22Rv1 (cell line): ENCODE data around the gene FAM13B.
"Not testable (repeated sequence)": the region's sequence is repeated elsewhere in the genome, so short reads cannot be mapped to it uniquely, and the experiment has no call there.

Experiments used
- H3K27ac ChIP-seq: fragments of 450-650 bp; 2 replicates; pipeline ENCODE4 v1.5.1; 2017
- ZFX ChIP-seq: fragments of 450-650 bp; IDR thresholded peaks from 2 replicates; pipeline ENCODE4 v1.6.1; 2017; ENCODE audit warnings: antibody characterized with exemption, borderline replicate concordance
- TF ChIP-seq, protein P1 (sequence below): fragments of 450-650 bp; IDR thresholded peaks from 2 replicates; pipeline ENCODE4 v1.5.1; 2017; ENCODE audit warnings: mild to moderate bottlenecking

Gene FAM13B

DNA sequence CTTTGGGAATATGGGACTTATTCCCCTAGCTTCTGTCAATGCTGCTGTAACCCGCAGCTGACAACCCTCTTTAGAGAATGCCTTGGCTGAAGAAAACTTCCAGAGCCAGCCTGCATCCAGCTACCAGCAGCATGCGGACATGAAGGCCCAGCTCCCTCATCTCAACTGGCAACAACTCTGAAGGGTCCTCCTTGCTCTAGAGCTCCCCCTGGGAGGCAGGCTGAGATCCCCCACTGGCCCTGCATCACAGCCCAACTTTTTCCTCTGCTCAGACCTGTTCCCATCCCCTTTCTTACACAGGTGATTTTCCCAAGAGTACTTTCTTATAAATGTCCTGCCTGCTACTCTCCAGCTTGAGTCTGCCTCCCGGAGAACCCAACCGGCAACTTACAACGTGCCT is 32.2 kb upstream of the FAM13B start:
- no peak for TF ChIP-seq ZFX
- TF ChIP-seq, protein P1, sequence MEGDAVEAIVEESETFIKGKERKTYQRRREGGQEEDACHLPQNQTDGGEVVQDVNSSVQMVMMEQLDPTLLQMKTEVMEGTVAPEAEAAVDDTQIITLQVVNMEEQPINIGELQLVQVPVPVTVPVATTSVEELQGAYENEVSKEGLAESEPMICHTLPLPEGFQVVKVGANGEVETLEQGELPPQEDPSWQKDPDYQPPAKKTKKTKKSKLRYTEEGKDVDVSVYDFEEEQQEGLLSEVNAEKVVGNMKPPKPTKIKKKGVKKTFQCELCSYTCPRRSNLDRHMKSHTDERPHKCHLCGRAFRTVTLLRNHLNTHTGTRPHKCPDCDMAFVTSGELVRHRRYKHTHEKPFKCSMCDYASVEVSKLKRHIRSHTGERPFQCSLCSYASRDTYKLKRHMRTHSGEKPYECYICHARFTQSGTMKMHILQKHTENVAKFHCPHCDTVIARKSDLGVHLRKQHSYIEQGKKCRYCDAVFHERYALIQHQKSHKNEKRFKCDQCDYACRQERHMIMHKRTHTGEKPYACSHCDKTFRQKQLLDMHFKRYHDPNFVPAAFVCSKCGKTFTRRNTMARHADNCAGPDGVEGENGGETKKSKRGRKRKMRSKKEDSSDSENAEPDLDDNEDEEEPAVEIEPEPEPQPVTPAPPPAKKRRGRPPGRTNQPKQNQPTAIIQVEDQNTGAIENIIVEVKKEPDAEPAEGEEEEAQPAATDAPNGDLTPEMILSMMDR: peak; percentile 49
- H3K27ac ChIP-seq: no peak overlapping the region

DNA sequence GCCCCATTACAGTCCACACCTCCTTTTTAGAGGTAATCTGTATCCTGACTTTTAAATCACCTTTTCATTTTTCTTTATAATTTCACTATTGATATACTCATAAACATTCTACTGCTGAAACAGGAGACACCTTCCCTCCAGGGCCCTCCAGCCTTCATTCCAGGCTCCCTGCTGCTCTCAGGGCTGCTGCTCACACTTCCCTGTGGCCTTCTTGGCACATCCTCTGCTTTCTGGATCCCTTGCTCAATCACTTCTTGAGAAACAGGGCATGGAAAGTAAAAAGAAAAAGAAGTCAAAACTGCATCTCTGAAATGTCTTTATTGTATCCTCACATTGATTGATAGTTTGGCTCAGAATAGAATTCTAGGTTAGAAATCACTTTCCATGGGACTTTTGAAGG is 31.6 kb upstream of the FAM13B start:
- TF ChIP-seq ZFX: no peak
- TF ChIP-seq, protein P1: no peak
- H3K27ac ChIP-seq: no peak overlapping the region

DNA sequence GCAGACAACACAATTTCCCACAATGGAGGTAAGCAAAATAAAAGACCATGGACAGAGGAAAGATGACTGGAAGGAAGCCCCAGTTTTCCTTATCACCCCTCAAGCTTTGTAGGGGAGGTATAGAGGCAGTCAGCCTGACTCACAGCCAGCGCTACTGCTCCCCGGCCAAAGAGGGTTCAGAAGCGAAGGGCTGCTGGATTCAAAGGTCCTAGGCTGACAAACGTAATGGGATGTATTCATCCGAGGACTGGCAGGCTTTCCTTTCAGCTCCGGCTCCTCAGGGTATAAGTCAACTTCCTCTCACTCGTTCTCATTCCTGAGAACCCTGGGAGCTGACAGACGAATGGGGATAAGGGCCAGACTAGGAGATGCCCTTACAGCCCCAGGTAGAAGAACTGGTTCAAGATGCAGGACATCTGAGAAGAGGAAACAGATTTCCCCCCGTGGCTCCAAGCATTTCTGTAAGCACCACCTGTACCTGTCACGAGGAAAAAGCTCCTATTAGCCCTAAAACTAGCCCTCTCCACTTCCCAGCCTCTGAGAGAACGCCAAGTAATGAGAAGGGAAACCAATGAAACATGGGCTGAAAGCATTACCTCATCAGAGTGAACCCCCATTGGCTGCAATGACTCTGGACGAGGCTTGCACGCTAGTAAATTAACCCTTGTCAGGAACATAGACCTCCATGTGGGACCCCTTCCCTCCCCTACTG is 22.1 kb upstream of the FAM13B start:
- TF ChIP-seq ZFX: no peak
- TF ChIP-seq, protein P1: no peak
- no peak overlapping the region for H3K27ac ChIP-seq

DNA sequence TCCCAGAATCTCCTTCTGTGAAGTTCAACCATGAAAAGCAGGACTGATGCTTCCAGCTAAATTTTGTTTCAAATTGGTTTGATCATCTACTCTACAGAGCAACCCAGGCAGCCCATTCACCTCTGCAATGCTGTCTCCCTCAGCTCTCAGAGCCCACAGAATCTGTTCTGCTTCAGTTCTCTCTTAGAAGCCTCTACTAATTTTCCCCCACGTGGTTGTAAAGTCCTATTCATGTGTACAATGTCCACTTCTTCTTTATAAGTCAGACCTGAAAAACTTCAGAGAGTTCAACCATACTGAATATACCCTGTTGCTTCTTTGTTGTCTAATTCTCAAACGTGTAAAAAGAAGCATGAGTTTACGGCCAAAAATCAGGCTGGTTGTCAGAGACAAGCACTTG is 21.3 kb upstream of the FAM13B start:
- TF ChIP-seq, protein P1: no peak
- no peak for TF ChIP-seq ZFX
- H3K27ac ChIP-seq: no peak overlapping the region

DNA sequence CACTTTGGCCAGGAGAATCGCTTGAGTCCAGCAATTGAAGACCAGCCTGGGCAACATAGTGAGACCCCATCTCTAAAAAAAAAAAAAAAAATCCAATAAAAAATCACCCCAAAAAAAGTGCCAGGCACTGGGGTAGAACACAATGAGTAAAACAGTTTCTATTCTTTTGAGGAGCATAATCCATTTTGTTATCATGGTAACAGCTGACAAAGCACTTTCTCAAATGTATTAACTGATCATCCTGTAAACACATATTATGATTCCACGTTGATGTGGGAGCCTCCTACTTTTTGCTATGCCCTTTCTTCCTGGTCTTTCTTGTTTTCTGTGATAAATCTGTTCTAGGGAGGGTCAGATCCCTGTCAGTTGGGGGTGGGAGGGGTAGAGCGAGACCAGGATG is 20.7 kb upstream of the FAM13B start:
- TF ChIP-seq, protein P1: no peak
- no peak for TF ChIP-seq ZFX
- no peak overlapping the region for H3K27ac ChIP-seq

DNA sequence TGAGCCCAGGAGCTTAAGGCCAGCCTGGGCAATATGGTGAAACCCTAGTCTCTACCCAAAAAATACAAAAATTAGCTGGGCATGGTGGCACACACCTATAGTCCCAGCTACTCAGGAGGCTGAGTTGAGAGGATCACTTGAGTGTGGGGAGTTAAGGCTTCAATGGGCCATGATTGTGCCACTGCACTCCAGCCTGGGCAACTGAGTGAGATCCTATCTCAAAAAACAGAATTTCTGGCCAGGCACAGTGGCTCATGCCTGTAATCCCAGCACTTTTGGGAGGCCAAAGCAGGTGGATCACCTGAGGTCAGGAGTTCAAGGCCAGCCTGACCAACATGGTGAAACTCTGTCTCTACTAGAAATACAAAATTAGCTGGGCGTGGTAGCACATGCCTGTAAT is 19.8 kb upstream of the FAM13B start:
- not testable (repeated sequence) for H3K27ac ChIP-seq

DNA sequence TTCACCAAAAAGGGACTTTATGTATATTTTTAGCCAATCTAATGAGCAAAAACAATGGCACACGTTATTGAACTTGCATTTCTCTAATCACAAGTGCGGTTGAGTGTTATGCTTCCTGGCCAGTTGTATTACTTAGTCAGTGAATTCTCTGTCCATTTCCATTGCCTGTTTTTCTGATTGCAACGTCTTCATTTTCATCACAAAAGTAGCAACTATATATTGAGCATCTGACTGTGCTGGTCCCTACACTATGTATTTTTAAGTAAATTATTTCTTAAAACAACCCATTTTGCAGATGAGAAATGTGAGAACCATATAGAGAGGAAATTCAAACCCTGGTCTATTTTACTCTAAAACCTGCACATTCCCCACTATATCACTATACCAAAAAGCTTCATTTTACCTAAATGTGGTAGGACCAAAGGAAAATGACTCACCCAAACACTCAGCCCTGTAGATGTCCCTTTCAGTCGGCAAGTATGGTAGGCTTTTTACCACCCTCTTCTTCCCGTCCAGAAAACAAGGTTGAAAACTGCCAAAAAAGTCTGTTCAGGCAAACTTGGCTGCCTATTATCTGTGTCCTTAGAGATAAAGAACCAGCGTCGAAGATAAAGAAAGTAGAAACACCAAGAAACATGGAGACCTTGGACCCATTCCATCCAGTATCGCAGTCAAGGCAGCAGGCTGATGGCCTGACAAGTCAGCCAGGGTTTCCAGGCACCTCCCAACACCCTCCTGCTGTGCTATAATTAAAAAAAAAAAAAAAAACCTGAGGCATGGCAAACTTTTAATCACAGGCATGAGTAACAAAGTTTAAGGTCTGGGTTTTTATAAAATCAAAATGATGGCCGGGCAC is 18.8 kb upstream of the FAM13B start:
- no peak overlapping the region for H3K27ac ChIP-seq
- TF ChIP-seq, protein P1: no peak
- no peak for TF ChIP-seq ZFX

DNA sequence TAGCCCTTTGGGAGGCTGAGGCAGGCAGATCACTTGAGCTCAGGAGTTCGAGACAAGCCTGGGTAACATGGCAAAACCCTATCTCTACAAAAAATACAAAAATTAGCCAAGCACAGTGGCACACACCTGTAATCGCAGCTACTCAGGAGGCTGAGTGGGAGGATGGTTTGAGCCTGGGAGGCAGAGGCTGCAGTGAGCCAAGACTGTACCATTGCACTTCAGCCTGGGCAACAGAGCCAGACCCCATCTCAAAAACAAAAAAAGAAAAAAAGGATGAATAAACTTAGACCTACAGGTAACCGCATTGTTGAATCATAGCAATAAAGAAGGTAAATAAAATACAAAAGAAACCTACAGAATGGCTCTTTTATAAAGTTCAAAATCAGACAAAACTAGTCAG is 12.4 kb upstream of the FAM13B start:
- H3K27ac ChIP-seq: not testable (repeated sequence)
